ENCODE results near the gene CBFA2T3.

GRCh38 chr16:89017543-89018281 is 40.7 kb upstream of the CBFA2T3 start:
- no peak for TF ChIP-seq CTCF (IDR thresholded peaks at IDR 0.05)
- no peak for TF ChIP-seq POLR2AphosphoS5 (IDR thresholded peaks at IDR 0.05; ENCODE audit: low read depth, low read length)
- no peak for TF ChIP-seq TCF7L2 (IDR thresholded peaks at IDR 0.05; ENCODE audit: low read depth, low read length)
